GM19043 (cell line): Measurements from ENCODE around the gene UQCC5.

Experiments
- ATAC-seq: cut with Tn5 transposase; IDR thresholded peaks from one replicate; pipeline ENCODE4 v1.9.1; 2021; ENCODE audit warnings: low read depth; ENCODE audit not compliant: unreplicated experiment

The UQCC5 gene

DNA sequence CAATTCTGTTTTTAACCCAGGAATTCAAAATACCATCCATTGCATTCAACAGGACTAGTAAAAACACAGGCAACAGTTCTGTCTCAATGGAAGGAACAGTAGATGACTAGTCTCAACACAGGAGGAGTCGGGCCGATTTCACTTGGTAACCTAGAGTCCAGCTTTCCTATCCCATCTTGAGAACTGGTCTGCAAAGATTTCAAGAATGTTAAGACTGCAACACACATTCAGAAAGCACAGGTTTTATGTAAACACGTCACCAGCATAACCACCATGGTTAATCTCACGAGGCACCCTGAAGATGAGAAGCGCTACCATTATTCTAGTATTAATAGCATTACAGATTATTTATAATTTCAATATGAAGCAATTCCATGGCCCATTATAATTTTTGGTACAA lies 22.0 kb downstream of the UQCC5 start:
- no peak for ATAC-seq

DNA sequence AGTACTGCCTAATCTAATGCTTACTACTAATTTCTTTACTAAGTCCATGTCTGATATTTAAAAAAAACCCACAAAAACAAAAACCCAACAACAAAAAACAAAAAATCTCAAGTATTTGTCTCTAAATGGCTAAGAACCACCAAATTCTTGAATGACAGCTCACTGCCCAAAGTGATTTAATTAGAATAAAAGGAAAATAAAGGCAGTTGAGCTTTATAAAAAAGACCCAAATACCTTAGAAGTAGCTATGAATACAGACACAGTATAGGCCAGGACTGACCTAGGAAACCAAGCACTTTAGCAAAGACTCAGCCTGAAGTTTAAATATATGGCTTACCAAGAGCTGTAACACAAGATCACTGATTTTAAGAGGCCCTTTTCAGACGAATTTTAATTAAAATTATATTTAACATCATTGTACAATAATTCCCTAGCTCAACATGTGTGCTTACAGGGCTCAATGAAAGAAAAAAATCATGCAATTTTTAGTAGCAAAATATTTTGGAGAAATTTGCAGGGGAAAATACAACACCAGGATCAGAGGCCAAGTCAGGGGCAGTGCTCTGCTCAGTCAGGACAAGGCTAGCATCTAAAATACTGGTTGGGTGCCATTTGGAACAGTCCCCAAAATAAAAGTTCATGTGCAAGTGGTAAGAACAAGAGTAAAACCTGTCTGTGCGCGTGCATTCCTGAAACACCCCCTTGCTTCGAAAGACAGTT lies 24.8 kb downstream of the UQCC5 start:
- no peak for ATAC-seq

DNA sequence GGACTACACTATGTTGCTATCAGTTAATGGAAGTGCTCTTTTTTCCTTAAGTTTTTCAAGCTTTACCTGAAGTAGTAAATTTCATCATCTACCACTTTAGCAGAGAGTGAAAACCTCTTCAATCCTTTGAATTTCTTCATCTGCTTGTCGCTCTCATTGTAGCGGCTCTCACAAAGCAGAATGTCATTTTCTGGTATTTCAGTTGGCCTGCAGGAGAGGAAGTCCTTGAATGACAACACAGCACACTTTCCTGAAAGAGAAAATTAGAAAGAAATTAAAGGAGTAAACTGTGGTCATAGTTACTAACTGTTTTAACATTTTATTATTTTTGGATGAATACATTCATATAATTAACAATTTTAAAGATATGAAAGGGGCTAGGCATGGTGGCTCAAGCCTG lies 27.6 kb downstream of the UQCC5 start:
- no peak for ATAC-seq

DNA sequence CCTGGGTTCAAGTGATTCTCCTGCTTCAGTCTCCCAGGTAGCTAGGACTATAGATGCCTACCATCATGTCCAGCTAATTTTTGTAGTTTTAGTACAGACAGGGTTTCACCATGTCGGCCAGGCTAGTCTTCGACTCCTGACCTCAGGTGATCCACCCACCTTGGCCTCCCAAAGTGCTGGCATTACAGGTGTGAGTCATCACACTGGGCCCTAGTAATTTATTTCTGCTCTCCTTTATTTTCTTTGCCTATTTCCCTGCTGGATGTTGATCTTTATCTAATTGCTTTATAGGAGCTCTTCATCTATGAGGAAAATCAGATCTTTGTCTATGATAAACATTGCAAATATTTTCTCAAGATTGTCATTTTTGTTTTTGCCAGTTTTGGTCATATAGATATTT lies 31.7 kb downstream of the UQCC5 start:
- no peak for ATAC-seq

DNA sequence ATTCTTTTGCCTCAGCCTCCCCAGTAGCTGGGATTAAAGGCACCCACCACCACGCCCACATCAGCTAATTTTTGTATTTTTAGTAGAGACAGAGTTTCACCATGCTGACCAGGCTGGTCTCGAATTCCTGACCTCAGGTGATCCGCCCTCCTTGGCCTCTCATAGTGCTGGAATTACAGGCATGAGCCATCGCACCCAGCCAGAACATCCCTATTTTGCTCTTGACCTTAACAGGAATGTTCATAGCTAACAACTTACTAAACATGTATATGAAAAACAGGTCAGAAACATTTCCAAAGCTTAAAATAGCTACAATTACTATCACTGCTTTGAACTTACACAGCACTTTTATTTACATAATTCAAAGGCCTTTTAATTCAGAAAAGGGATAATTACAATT lies 33.7 kb downstream of the UQCC5 start:
- no peak for ATAC-seq

DNA sequence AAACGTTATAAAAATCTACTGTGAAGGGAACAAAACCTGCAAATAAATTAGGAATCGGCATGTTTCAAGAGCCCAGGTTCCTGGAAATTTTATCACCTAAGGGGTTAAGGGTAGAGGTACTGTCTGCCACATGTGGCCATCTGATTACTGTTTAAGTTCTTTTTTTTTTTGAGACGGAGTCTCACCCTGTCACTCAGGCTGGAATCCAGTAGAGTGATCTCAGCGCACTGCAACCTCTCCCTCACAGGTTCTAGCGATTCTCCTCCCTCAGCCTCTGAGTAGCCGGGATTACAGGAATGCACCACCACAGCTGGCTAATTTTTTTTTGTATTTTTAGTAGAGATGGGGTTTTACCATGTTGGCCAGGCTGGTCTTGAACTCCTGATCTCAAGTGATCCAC lies 35.8 kb downstream of the UQCC5 start:
- no peak for ATAC-seq

DNA sequence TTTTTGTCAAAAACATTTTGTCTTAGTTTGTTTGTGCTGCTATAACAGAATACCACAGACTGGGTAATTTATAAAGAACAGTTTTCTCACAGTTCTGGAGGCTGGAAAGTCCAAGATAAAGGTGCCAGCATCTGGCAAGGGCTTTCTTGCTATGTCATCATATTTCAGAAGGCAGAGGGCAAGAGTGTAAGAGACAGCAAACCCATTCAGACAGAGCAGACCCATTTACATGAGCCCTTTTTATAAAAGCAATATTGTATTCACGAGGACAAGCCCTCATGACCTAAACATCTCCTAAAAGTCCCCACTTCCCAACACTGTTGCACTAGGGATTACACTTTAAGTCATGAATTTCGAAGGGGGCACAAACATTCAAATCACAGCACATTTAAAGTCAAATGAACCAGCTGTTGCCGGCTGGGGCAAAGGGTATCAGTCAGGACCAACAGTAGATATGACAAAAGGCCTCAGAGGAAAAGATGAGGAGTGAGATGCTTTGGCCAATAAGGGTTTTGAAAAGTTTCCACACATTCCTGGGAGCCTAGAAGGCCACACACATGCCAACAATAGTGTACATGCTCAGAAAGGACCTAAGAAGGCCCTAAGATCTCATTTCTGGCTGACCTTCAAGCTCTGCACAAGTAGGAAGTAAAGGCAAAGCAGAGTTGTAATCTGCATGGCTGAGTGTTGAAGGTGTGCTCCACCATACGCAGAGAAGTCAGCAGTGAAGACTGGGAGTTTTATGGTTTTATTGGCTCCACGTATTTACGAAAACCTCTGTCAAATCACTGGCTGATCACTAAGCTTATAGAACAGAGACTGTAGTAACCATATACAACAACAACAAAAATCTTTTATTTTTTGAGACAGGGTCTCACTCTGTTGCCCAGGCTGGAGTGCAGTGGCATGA lies 37.9 kb downstream of the UQCC5 start:
- no peak for ATAC-seq
